Endothelial cell of umbilical vein (primary cell): ENCODE data around the gene MRPL21. TPM values are rescaled to one million over a fixed set of nuclear protein-coding genes. Genes with fewer than 3 reads are reported as not detected.

Experiments
- BruUV-seq: library from RNA; stranded (reverse); fragments of 400-500 nt; replicated peaks from 2 replicates; lab custom pipeline; 2021; lab: Mats Ljungman, UMichigan
- CTCF ChIA-PET: fragments of 300-600, 350-600 bp; sonication (Branson Sonifier 250); formaldehyde crosslinking; loops from one replicate; lab custom pipeline; 2021; ENCODE audit warnings: antibody characterized with exemption, inconsistent platforms; lab: Charles Lee
- POLR2A ChIA-PET: fragments of 300-600, 350-600 bp; sonication (Branson Sonifier 250); formaldehyde crosslinking; loops from one replicate; lab custom pipeline; 2021; ENCODE audit warnings: antibody characterized with exemption, inconsistent platforms; lab: Charles Lee
- DNase-seq: peaks from one replicate; pipeline ENCODE4 v3.0.0-alpha.2; 2011; ENCODE audit warnings: low read depth, low spot score
- FAIRE-seq: peaks from 2 replicates; lab custom pipeline; 2011; peaks lifted over from hg19 to GRCh38; lab: Jason Lieb, UNC
- H2AFZ ChIP-seq: 2 replicates; pipeline ENCODE4 v1.6.0; 2012; ENCODE audit warnings: low read depth, low read length, control low read depth, inconsistent platforms
- H3K27ac ChIP-seq: 2 replicates; pipeline ENCODE4 v1.5.1; 2011; ENCODE audit warnings: low read depth, mild to moderate bottlenecking, control low read depth, low read length, moderate library complexity; ENCODE audit not compliant: insufficient read depth
- H3K27me3 ChIP-seq, 2 experiments: 2 replicates each; pipeline versions ENCODE4 v1.6.0 to v1.6.1; 2011; ENCODE audit warnings: low read length in 2 of 2, mixed read lengths in 1 of 2; ENCODE audit not compliant: control insufficient read depth in 2 of 2, insufficient read depth in 2 of 2
- H3K36me3 ChIP-seq, 2 experiments: 2 replicates in 1 of 2; 3 replicates in 1 of 2; pipeline ENCODE4 v1.5.1; 2011; ENCODE audit warnings: low read length in 2 of 2, mild to moderate bottlenecking in 1 of 2, moderate library complexity in 1 of 2; ENCODE audit not compliant: control insufficient read depth in 2 of 2, insufficient read depth in 2 of 2; ENCODE audit errors: extremely low read depth in 1 of 2
- H3K4me1 ChIP-seq: 3 replicates; pipeline ENCODE4 v1.5.1; 2011; ENCODE audit warnings: mild to moderate bottlenecking, low read length; ENCODE audit not compliant: control insufficient read depth, insufficient read depth; ENCODE audit errors: extremely low read depth
- H3K4me2 ChIP-seq: 2 replicates; pipeline ENCODE4 v1.6.1; 2011; ENCODE audit warnings: low read length, control low read depth, mixed read lengths; ENCODE audit not compliant: insufficient read depth
- H3K4me3 ChIP-seq, 3 experiments: fragments of 200-600 bp in 1 of 3; sonication (generic), shearing (Covaris generic) in 1 of 3; replicated peaks in 1 of 3; 2 replicates each; pipeline ENCODE4 v1.5.1; 2011 to 2016; ENCODE audit warnings: control low read depth in 3 of 3, low read length in 3 of 3, mild to moderate bottlenecking in 2 of 3, inconsistent platforms in 1 of 3, low read depth in 1 of 3, moderate library complexity in 1 of 3; ENCODE audit not compliant: insufficient read depth in 1 of 3
- H3K79me2 ChIP-seq: 2 replicates; pipeline ENCODE4 v1.6.0; 2012; ENCODE audit warnings: low read length, inconsistent platforms; ENCODE audit not compliant: control insufficient read depth, insufficient read depth
- H3K9ac ChIP-seq: replicated peaks from 2 replicates; pipeline ENCODE3; 2011; ENCODE audit warnings: low read length, control low read depth; ENCODE audit not compliant: insufficient read depth; ENCODE audit errors: extremely low read depth
- H3K9me1 ChIP-seq: replicated peaks from 3 replicates; pipeline ENCODE4 v1.6.0; 2011; ENCODE audit warnings: mild to moderate bottlenecking, low read length; ENCODE audit not compliant: control insufficient read depth, insufficient read depth; ENCODE audit errors: extremely low read depth
- H3K9me3 ChIP-seq: replicated peaks from 2 replicates; pipeline ENCODE4 v1.5.1; 2012; ENCODE audit warnings: low read length, inconsistent platforms; ENCODE audit not compliant: control insufficient read depth, insufficient read depth
- H4K20me1 ChIP-seq: replicated peaks from 2 replicates; pipeline ENCODE3; 2011; ENCODE audit warnings: mild to moderate bottlenecking, low read length; ENCODE audit not compliant: control insufficient read depth, insufficient read depth; ENCODE audit errors: extremely low read depth
- EZH2 ChIP-seq: IDR thresholded peaks from 2 replicates; pipeline ENCODE4 v1.6.1; 2012; ENCODE audit warnings: borderline replicate concordance, low read depth, mild to moderate bottlenecking, moderate library complexity, low read length, inconsistent platforms; ENCODE audit not compliant: severe bottlenecking
- FOS ChIP-seq: IDR thresholded peaks from 2 replicates; pipeline ENCODE4 v1.6.1; 2011; ENCODE audit warnings: mild to moderate bottlenecking, low read length, moderate library complexity, borderline replicate concordance; ENCODE audit not compliant: insufficient read depth
- GATA2 ChIP-seq: IDR thresholded peaks from 2 replicates; pipeline ENCODE4 v1.7.0; 2011; ENCODE audit warnings: low read depth, mild to moderate bottlenecking, moderate library complexity, mixed read lengths, low read length; ENCODE audit not compliant: insufficient read length, insufficient read depth
- JUN ChIP-seq: IDR thresholded peaks from 2 replicates; pipeline ENCODE4 v1.6.1; 2011; ENCODE audit warnings: borderline replicate concordance, low read depth; ENCODE audit not compliant: insufficient read length, insufficient read depth
- MAX ChIP-seq: IDR thresholded peaks from 2 replicates; pipeline ENCODE4 v1.6.1; 2011; ENCODE audit not compliant: insufficient read depth, insufficient read length
- MYC ChIP-seq: IDR thresholded peaks from one replicate; pipeline ENCODE4 v1.6.1; 2011; ENCODE audit warnings: mild to moderate bottlenecking, low read depth, low read length
- POLR2A ChIP-seq: IDR thresholded peaks from 2 replicates; pipeline ENCODE4 v1.6.1; 2012; ENCODE audit warnings: low read depth, mild to moderate bottlenecking, control low read depth, low read length
- POLR2AphosphoS5 ChIP-seq: IDR thresholded peaks from 2 replicates; pipeline ENCODE4 v1.6.1; 2012; ENCODE audit warnings: low read depth, mild to moderate bottlenecking, control low read depth, low read length, moderate library complexity; ENCODE audit not compliant: insufficient read depth
- dilution Hi-C: fragments of 300-500 bp; cut with MboI; formaldehyde crosslinking; loops from one replicate; pipeline ENCODE4 v1.15.0; 2019; ENCODE audit warnings: low sequenced_read_pairs; ENCODE audit not compliant: extremely low pct_ligation_motif_present
- intact Hi-C: fragments of 100-400 bp; cut with micrococcal nuclease; formaldehyde crosslinking; loops from one replicate; pipeline ENCODE4 v1.10.0; 2022
- polyA plus RNA-seq, 4 experiments: library from polyadenylated mRNA; depleted of rRNA in 3 of 4; stranded (reverse) in 3 of 4; unstranded in 1 of 4; fragments of >200 nt; gene quantifications; 2 replicates each; pipeline versions ENCODE4 v1.2.1 to v1.2.3, GENCODE V29; 2011 to 2012; ENCODE audit warnings: missing spikeins in 1 of 4
- total RNA-seq: library from RNA; stranded (reverse); gene quantifications from 2 replicates; pipeline ENCODE4 v1.2.3, GENCODE V29; 2021
- TF ChIP-seq, protein P1 (sequence below), 2 donors: IDR thresholded peaks; 1 replicate in 1 of 2; 2 replicates in 1 of 2; pipeline ENCODE4 v1.5.1; 2011; ENCODE audit warnings: low read length in 2 of 2, mild to moderate bottlenecking in 2 of 2, moderate library complexity in 2 of 2, control low read depth in 1 of 2, inconsistent platforms in 1 of 2, low read depth in 1 of 2; ENCODE audit not compliant: insufficient read depth in 1 of 2; ENCODE audit errors: extremely low read depth in 1 of 2

MRPL21 gene
- total and polyA plus RNA-seq, 2 donors (not counting 3 experiments of a cell fraction or from before 2014, with no cell fraction given) = 52.2 to 65.5 TPM

GRCh38 chr11:68935516-68936357 lies 32.1 kb upstream of the MRPL21 start:
- no peak for DNase-seq
- Histone ChIP-seq H2AFZ (no peak overlapping the region), H3K4me1 (no peaks in the 10 kb centered on the region), H3K36me3 (peaks cover 0 to 47% of the 10 kb centered on the region in 2 experiments), H3K9me1 (no peaks in the 10 kb centered on the region), H3K79me2 (no peaks in the 10 kb centered on the region), H3K27me3 (no peaks in the 10 kb centered on the region), H3K27ac (no peak overlapping the region), H3K9me3 (no peaks in the 10 kb centered on the region), H3K4me2 (no peak overlapping the region), H4K20me1 (no peaks in the 10 kb centered on the region), H3K9ac (no peak overlapping the region), H3K4me3 (no peak overlapping the region)
- ChIA-PET CTCF (no interaction called here), POLR2A (no interaction called here)
- no TSS peak for BruUV-seq
- dilution Hi-C loops = no loop called here
- intact Hi-C loops = no loop called here
- TF ChIP-seq, protein P1, sequence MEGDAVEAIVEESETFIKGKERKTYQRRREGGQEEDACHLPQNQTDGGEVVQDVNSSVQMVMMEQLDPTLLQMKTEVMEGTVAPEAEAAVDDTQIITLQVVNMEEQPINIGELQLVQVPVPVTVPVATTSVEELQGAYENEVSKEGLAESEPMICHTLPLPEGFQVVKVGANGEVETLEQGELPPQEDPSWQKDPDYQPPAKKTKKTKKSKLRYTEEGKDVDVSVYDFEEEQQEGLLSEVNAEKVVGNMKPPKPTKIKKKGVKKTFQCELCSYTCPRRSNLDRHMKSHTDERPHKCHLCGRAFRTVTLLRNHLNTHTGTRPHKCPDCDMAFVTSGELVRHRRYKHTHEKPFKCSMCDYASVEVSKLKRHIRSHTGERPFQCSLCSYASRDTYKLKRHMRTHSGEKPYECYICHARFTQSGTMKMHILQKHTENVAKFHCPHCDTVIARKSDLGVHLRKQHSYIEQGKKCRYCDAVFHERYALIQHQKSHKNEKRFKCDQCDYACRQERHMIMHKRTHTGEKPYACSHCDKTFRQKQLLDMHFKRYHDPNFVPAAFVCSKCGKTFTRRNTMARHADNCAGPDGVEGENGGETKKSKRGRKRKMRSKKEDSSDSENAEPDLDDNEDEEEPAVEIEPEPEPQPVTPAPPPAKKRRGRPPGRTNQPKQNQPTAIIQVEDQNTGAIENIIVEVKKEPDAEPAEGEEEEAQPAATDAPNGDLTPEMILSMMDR (IDR thresholded peaks at IDR 0.05; ENCODE audit: extremely low read depth in 1 of 2, insufficient read depth in 1 of 2, low read depth in 1 of 2, low read length in 2 of 2) = no peak
- TF ChIP-seq MYC (no peak), GATA2 (no peak), MAX (no peak), EZH2 (no peak), POLR2A (no peak), JUN (no peak), POLR2AphosphoS5 (no peak), FOS (no peak)
- FAIRE-seq = no peak
